SKM-1 (cell line): ENCODE results near the gene APOBEC3A.

Source experiments
- DNase-seq: peaks from one replicate; lab custom pipeline; 2025; ENCODE audit not compliant: unreplicated experiment; lab: John Stamatoyannopoulos, UW

APOBEC3A gene

DNA sequence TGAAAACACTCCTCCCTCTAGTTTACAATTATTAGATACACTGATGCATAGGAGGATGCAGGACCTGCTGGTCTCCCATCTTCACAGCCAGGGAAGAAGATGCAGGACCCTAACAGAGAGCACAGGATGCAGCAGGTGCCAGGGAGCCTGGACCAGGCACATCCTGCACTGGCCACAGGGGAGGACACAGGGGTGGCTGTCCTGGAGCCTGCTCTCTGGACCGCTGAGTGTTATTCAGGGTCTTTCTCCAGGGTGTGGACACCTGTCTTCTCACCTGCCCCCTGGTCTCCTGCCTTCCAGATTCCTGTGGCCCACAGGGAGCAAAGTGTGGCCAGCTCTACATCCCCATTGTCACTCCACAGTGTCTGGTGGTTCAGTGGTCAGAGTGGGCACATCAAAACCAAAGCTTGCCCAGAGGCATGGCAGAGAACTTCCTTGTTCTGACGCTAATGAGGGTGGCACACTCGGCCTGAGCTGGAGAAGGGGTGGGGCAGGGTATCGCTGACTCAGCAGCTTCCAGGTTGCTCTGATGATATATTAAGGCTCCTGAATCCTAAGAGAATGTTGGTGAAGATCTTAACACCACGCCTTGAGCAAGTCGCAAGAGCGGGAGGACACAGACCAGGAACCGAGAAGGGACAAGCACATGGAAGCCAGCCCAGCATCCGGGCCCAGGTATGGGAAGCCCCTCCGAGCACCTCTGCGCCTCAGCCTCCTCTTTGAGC, at the start of gene APOBEC3A:
APOBEC3A (plus strand) TSS at position 564 of the 725 bp plus-strand sequence; CDS start at position 647, 83 bp downstream.
- no peak for DNase-seq

DNA sequence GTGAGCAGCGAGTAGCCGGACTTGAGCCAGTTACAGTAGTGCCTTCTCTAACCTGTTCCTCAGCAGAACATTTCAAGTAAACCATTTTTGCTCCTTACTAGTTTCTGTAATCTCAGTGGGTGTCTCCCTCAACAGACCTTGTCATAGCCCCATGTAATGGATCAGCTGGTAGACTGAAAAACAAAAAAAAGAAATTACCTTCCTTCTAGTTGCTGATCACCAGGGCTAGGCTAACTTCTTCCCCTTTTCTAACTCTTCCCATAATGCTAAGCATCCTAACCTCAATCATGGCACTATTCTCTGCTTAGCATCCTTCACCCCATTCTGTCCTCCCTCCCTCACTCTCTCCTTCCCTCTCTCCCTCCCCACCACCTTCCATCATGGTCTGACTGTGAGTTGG, 49.6 kb upstream of the APOBEC3A start:
- DNase-seq: no peak

GRCh38 chr22:38911434-38911833, 46.0 kb upstream of the APOBEC3A start:
- DNase-seq: no peak

GRCh38 chr22:38919631-38920190, 37.7 kb upstream of the APOBEC3A start:
- DNase-seq: no peak

GRCh38 chr22:38921120-38921519, 36.3 kb upstream of the APOBEC3A start:
- DNase-seq: no peak

- DNase-seq: no peak
Measured at GRCh38 chr22:38921806-38922205, 35.6 kb upstream of the APOBEC3A start.

- no peak for DNase-seq
Measured at GRCh38 chr22:38923463-38924346, 33.7 kb upstream of the APOBEC3A start.

DNA sequence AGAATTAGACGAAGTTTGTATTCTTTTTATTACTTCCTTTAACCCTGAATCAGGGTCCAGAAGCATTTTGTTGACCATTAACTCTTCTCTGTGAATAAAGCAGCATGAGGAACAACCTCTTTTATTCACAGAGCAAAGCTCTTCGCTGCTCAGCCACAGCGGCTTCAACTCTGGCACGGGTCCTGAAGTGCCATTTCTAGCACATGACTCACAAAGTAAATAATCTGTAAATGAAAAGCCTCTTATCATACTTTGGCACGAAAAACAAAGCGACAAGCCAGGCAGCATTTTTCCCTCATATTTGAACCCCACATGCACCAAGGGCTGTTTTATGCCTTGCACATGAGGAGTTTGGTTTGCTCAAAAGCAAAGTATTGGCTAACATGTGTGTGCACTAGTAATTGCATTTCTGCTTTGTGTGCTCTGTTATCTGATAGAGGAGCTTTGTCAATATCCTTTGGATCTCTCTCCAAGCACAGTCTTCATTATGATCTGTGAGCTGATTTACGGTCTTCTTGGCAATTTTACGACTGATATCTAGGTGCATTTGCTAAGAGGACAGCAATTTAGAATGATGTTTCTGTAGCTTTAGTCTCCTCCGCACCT, 33.0 kb upstream of the APOBEC3A start:
- DNase-seq: no peak

DNA sequence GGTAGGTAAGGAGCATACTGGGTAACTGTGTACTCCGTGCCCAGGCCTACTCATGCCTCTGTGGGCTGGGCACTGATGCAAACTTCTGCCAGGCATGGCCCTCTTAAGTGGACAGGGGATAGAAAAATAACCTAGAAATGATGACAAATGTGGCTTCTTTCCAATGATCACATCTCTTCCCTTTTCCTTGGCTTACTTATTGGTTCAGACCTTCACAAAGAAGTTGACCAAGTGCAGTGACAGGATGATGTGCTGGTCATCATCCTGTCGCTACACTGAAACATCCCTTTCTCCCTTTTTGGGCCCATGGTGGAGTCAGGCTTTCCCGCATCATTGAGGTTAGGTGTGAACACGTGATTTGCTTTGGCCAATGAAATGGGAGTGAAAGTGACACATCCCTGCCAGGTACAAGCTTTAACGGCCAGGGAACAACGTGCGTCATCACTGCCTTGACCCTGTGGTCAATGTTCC, 31.8 kb upstream of the APOBEC3A start:
- DNase-seq: no peak

DNA sequence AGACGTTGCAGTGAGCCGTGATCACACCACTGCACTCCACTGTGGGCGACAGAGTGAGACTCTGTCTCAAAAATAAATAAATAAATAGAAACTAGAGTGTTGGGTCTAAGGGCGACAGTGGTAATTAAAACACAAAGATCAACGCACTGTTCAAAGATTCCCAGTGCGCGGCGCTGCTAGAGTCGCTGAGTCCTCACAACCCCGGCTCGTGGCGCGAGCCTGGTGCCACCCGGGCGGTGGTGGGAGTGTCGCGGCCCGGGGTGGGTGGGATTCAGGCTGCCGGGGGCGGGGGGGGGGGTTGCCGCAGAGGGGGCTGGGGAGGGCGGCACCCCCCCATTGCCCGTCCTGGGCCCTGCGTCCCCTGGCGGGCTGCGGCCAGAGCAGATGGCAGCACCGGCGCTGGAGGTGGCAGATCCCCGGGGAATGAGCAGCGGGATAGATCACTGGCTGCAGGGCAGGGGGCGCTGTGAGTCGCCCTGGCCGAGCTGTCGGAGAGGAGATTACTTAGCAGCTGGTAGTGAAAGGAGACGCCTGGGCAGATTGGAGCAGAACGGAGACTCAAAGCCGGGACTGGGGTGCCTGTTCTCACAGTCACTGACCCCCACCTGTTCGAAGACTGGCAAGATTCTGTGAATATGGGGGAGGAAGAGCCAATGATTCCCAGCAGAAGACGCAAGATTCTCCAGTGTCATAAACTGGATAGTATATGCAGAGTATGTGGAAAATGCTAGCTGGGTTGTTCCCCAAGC, 30.2 kb upstream of the APOBEC3A start:
- DNase-seq: peak; percentile 45

GRCh38 chr22:38930512-38930911, 26.9 kb upstream of the APOBEC3A start:
- DNase-seq: no peak

DNA sequence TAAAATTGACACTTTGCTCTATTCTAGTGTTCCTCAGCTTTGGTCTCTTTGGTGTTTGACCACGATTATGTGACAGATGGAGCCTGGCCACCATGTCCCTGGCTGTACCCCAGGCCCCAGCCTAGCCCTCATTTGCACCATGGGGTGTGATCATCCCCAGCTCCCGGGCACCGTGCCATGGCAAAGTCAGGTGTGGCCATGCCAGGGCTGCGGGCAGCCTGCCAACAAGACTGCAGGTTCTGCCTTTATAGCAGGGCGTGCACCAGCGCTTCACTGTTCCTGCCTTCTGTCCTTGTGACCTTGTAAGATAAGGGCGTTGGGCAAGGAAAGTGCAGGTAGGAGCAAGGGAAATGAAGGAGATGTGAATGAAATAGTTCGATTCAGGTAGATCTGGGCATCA, 22.4 kb upstream of the APOBEC3A start:
- DNase-seq: no peak

- DNase-seq: no peak
Measured at GRCh38 chr22:38935616-38936015, 21.8 kb upstream of the APOBEC3A start.

DNA sequence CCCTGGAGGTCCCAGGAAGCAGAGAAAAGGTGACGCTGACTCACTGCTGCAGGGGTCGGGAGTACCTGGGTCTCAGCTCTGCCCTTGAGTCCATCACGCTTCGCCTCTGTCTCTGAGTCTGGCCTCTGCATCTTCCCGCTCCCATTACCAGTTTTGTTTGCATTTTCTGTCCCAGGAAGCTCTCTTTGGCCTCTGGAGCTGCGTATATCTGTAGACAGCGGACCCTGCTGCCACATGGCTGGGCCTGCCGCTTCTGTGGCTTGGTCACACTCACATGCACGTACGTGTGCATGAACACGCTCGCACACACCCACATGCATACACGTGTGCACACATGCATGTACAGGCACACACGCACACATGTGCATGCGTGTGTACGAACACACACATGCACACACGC, 20.8 kb upstream of the APOBEC3A start:
- DNase-seq: no peak

- no peak for DNase-seq
Measured at GRCh38 chr22:38937036-38937435, 20.4 kb upstream of the APOBEC3A start.

GRCh38 chr22:38937541-38937940, 19.9 kb upstream of the APOBEC3A start:
- no peak for DNase-seq

DNA sequence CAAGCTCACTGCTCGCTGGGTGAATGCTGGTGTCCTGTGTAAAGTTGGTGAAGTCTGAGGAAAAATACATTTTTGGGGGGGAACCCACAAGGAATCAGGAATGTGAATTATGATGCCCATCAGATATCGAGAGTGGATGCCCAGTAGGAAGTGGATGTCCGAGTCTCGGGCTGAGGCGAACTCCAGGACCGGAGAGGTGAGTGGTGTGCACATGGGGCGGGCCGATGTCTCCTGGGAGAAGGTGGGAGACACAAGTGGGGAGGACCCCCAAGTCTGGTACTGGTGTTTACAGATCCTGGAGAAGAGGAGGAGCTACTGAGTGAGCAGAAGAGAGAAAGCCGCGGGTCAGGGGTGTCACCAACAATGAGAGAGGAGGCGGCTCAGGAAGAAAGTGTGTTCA, 19.2 kb upstream of the APOBEC3A start:
- DNase-seq: no peak

GRCh38 chr22:38938925-38939324, 18.5 kb upstream of the APOBEC3A start:
- no peak for DNase-seq

GRCh38 chr22:38940811-38941384, 16.5 kb upstream of the APOBEC3A start:
- no peak for DNase-seq

GRCh38 chr22:38941488-38941987, 15.9 kb upstream of the APOBEC3A start:
- DNase-seq: no peak
